ENCODE measurements around the gene RALGPS1. TPM values are rescaled to one million over a fixed set of nuclear protein-coding genes. Genes with fewer than 3 reads are reported as not detected.

The RALGPS1 gene
- total and polyA plus RNA-seq, 2 donors (not counting 1 experiment from before 2014, with no cell fraction given), result 19.7 to 39.9 TPM

GRCh38 chr9:127229691-127230417 is 315.3 kb downstream of the RALGPS1 start:
- Histone ChIP-seq H3K4me3 (ENCODE audit: control extremely low read depth in 1 of 5, extremely low read depth in 1 of 5, insufficient read depth in 1 of 5, low read depth in 2 of 5, low read length in 4 of 5) (no peak overlapping the region), H3K79me2 (ENCODE audit: control insufficient read depth, insufficient read depth, low read length) (no peaks in the 10 kb centered on the region), H3K4me2 (replicated peaks; ENCODE audit: low read depth, low read length, poor library complexity, severe bottlenecking) (no peak overlapping the region), H3K27ac (ENCODE audit: low read length in 2 of 2) (no peak overlapping the region), H3K9me3 (ENCODE audit: control extremely low read depth in 1 of 3, control insufficient read depth in 2 of 3, insufficient read depth in 1 of 3, low read length in 2 of 3) (peaks cover 0 to 3% (median 0%) of the 10 kb centered on the region in 3 donors), H3K36me3 (replicated peaks in 1 of 2; ENCODE audit: control extremely low read depth in 1 of 2, control insufficient read depth in 1 of 2, extremely low read depth in 1 of 2, insufficient read depth in 2 of 2, low read length in 1 of 2) (no peaks in the 10 kb centered on the region), H3K4me1 (ENCODE audit: control insufficient read depth in 2 of 2, insufficient read depth in 2 of 2, low read length in 2 of 2) (peaks cover 10% of the 10 kb centered on the region in 2 donors), H3K27me3 (replicated peaks in 1 of 4; ENCODE audit: control extremely low read depth in 1 of 4, control insufficient read depth in 3 of 4, insufficient read depth in 4 of 4, low read length in 3 of 4) (peaks cover 0 to 9% (median 3%) of the 10 kb centered on the region in 4 experiments), H3K9ac (ENCODE audit: low read length) (no peak overlapping the region), H2AFZ (ENCODE audit: insufficient read depth, low read depth, low read length, poor library complexity, severe bottlenecking) (no peak overlapping the region), H4K20me1 (ENCODE audit: control insufficient read depth, insufficient read depth, low read length, poor library complexity, severe bottlenecking) (no peaks in the 10 kb centered on the region)
- 94% methylated on average over 3 of the region's 4 CpGs for WGBS (ENCODE audit: insufficient coverage)
- TF ChIP-seq EZH2 (IDR thresholded peaks at IDR 0.05; ENCODE audit: borderline replicate concordance, insufficient read depth, low read depth, low read length, poor library complexity, severe bottlenecking), result no peak
- no peak for TF ChIP-seq CTCF (IDR thresholded peaks at IDR 0.05)
- peaks cover 10% of the 10 kb centered on the region for H3K4me1 Mint-ChIP-seq
- intact Hi-C loops (cut with micrococcal nuclease), result no loop called here
- POLR2A ChIA-PET, result no interaction called here
- H3K9me3 Mint-ChIP-seq (ENCODE audit: insufficient read depth), result no peaks in the 10 kb centered on the region
- peaks cover 4% of the 10 kb centered on the region for H3K27me3 Mint-ChIP-seq
- no peak overlapping the region for H3K27ac Mint-ChIP-seq
- no peak overlapping the region for H3K4me3 Mint-ChIP-seq
- CTCF ChIA-PET, result interaction anchor here (0.6 to 1.2 kb wide), 3 partner anchors 14 to 187 kb away, joined by 3 read pairs; no protein-coding TSS in a partner anchor
- DNase-seq (no peak), ATAC-seq (ENCODE audit: low read depth) (no peak)

GRCh38 chr9:127231666-127232065 is 317.1 kb downstream of the RALGPS1 start:
- Histone ChIP-seq H3K36me3 (replicated peaks in 1 of 2; ENCODE audit: control extremely low read depth in 1 of 2, control insufficient read depth in 1 of 2, extremely low read depth in 1 of 2, insufficient read depth in 2 of 2, low read length in 1 of 2) (no peaks in the 10 kb centered on the region), H3K4me3 (ENCODE audit: control extremely low read depth in 1 of 5, extremely low read depth in 1 of 5, insufficient read depth in 1 of 5, low read depth in 2 of 5, low read length in 4 of 5) (no peak overlapping the region), H3K27me3 (replicated peaks in 1 of 4; ENCODE audit: control extremely low read depth in 1 of 4, control insufficient read depth in 3 of 4, insufficient read depth in 4 of 4, low read length in 3 of 4) (peaks cover 0 to 3% (median 0%) of the 10 kb centered on the region in 4 experiments), H3K4me1 (ENCODE audit: control insufficient read depth in 2 of 2, insufficient read depth in 2 of 2, low read length in 2 of 2) (peaks cover under 1% of the 10 kb centered on the region in 2 donors), H4K20me1 (ENCODE audit: control insufficient read depth, insufficient read depth, low read length, poor library complexity, severe bottlenecking) (no peaks in the 10 kb centered on the region), H3K9ac (ENCODE audit: low read length) (no peak overlapping the region), H3K4me2 (replicated peaks; ENCODE audit: low read depth, low read length, poor library complexity, severe bottlenecking) (no peak overlapping the region), H3K27ac (ENCODE audit: low read length in 2 of 2) (no peak overlapping the region), H3K9me3 (ENCODE audit: control extremely low read depth in 1 of 3, control insufficient read depth in 2 of 3, insufficient read depth in 1 of 3, low read length in 2 of 3) (no peaks in the 10 kb centered on the region), H3K79me2 (ENCODE audit: control insufficient read depth, insufficient read depth, low read length) (no peaks in the 10 kb centered on the region), H2AFZ (ENCODE audit: insufficient read depth, low read depth, low read length, poor library complexity, severe bottlenecking) (no peak overlapping the region)
- ChIA-PET CTCF (no interaction called here), POLR2A (interaction anchor here (0.7 kb wide), 1 partner anchor 180 kb away, joined by 3 read pairs; no protein-coding TSS in a partner anchor)
- DNase-seq, result no peak
- Mint-ChIP-seq H3K4me3 (no peak overlapping the region), H3K4me1 (peaks cover under 1% of the 10 kb centered on the region), H3K9me3 (ENCODE audit: insufficient read depth) (no peaks in the 10 kb centered on the region), H3K27ac (no peak overlapping the region), H3K27me3 (no peaks in the 10 kb centered on the region)
- TF ChIP-seq CTCF (IDR thresholded peaks at IDR 0.05) (no peak), EZH2 (IDR thresholded peaks at IDR 0.05; ENCODE audit: borderline replicate concordance, insufficient read depth, low read depth, low read length, poor library complexity, severe bottlenecking) (no peak)
- intact Hi-C loops (cut with micrococcal nuclease), result no loop called here
- ATAC-seq (ENCODE audit: low read depth), result no peak
- 95% methylated on average over 2 of the region's 3 CpGs for WGBS (ENCODE audit: insufficient coverage)

Measured in B cell (primary cell).